Fibroblast of pulmonary artery (primary cell): ENCODE data around the gene UPF2.
"Not testable (repeated sequence)": the region's sequence is repeated elsewhere in the genome, so short reads cannot be mapped to it uniquely, and the experiment has no call there.

Source experiments
- DNase-seq: peaks from one replicate; pipeline ENCODE4 v3.0.0-alpha.2; 2010; ENCODE audit warnings: low read depth
- H3K4me3 ChIP-seq: replicated peaks from 2 replicates; pipeline ENCODE4 v1.5.1; 2011; ENCODE audit warnings: low read depth, mild to moderate bottlenecking, control low read depth, low read length, moderate library complexity
- CTCF ChIP-seq: IDR thresholded peaks from 2 replicates; pipeline ENCODE4 v1.5.1; 2011; ENCODE audit warnings: mild to moderate bottlenecking, control low read depth, low read length, inconsistent platforms; ENCODE audit errors: missing control alignments

The UPF2 gene

GRCh38 chr10:12020574-12020973 is 22.0 kb downstream of the UPF2 start:
- no peak overlapping the region for H3K4me3 ChIP-seq
- TF ChIP-seq CTCF, result no peak
- DNase-seq, result no peak

GRCh38 chr10:12019283-12019971 is 23.2 kb downstream of the UPF2 start:
- DNase-seq, result no peak
- no peak for TF ChIP-seq CTCF
- no peak overlapping the region for H3K4me3 ChIP-seq

GRCh38 chr10:12018438-12019282 is 23.9 kb downstream of the UPF2 start:
- no peak overlapping the region for H3K4me3 ChIP-seq
- peak; percentile 54 for DNase-seq
- TF ChIP-seq CTCF, result no peak

- no peak for DNase-seq
- no peak overlapping the region for H3K4me3 ChIP-seq
- TF ChIP-seq CTCF, result no peak
These were observed 28.7 kb downstream of the UPF2 start for GRCh38 chr10:12013926-12014325.

- not testable (repeated sequence) for DNase-seq, H3K4me3 ChIP-seq
These were observed 29.2 kb downstream of the UPF2 start for GRCh38 chr10:12013391-12013790.

- no peak overlapping the region for H3K4me3 ChIP-seq
- TF ChIP-seq CTCF, result no peak
These were observed 32.3 kb downstream of the UPF2 start for GRCh38 chr10:12010353-12010752.

GRCh38 chr10:12008842-12009241 is 33.8 kb downstream of the UPF2 start:
- DNase-seq, result not testable (repeated sequence)

More at GRCh38 chr10:12010353-12010752, 32.3 kb downstream of the UPF2 start:
- DNase-seq, result no peak

GRCh38 chr10:12006671-12007070 is 35.9 kb downstream of the UPF2 start:
- DNase-seq, result no peak
- TF ChIP-seq CTCF, result no peak
- H3K4me3 ChIP-seq, result no peak overlapping the region

More at GRCh38 chr10:12008842-12009241, 33.8 kb downstream of the UPF2 start:
- H3K4me3 ChIP-seq, result not testable (repeated sequence)
